GM04503 (cell line): ENCODE results near the gene RNF135.
"Not testable (repeated sequence)": the region's sequence is repeated elsewhere in the genome, so short reads cannot be mapped to it uniquely, and the experiment has no call there.

Source experiments
- DNase-seq: peaks from one replicate; pipeline ENCODE4 v3.0.0-alpha.2; 2012; ENCODE audit warnings: low read depth

RNF135 gene

DNA sequence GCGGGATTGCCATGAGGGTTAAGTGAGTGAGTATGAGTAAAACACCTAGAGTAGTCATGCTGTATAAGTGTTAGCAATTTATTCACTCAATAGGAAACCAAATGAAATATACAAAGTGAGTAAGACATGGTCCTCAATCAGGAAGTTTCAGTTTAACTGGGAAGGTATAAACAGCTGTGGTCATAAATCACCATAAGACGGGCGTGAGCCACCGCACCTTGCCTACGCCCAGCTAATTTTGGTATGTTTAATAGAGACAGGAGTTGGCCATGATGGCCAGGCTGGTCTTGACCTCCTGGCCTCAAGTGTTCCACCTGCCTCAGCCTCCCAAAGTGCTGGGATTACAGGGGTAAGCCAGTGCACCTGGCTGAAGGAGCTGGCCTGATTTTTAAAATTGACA is 27.0 kb downstream of the RNF135 start:
- DNase-seq: no peak

DNA sequence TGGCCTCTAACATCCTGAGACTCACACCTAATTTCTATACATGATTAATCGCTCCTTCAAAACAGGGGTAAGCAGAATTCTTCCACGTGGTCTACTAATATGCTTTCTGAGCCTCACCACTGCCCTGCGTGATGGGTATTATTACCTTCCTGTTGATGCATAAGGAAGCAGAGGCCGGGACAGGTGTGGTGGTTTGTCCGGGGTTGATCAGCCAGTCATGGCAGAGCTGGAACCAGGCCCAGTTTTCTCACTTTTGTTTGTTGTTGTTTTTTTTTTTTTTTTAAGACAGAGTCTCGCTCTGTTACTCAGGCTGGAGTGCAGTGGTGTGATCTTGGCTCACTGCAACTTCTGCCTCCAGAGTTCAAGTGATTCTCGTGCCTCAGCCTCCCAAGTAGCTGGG is 31.2 kb downstream of the RNF135 start:
- DNase-seq: no peak

DNA sequence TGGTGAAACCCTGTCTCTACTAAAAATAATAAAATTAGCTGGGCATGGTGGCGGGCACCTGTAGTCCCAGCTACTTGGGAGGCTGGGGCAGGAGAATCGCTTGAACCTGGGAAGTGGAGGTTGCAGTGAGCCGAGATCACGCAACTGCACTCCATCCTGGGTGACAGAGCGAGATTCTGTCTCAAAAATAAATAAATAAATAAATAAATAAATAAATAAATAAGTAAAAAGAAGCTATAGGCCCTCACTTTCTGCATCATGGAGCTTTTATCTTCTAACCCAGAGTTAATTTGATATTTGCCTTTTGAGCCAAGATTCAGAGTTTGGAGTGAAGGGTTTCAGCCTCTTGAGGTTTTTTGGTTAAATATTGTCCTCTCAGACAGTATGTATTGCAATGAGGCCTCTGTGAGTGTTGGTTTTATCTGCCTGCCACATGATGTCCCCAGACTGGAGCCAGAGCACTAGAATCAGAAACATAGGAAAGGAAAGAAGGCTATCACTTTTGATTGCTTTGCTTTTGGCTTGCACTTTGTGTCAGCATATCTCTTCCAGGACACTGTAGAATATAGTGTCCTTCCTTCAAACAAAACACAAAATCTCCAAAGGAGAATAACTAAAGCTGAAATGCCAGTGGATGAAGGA is 32.5 kb downstream of the RNF135 start:
- DNase-seq: no peak

DNA sequence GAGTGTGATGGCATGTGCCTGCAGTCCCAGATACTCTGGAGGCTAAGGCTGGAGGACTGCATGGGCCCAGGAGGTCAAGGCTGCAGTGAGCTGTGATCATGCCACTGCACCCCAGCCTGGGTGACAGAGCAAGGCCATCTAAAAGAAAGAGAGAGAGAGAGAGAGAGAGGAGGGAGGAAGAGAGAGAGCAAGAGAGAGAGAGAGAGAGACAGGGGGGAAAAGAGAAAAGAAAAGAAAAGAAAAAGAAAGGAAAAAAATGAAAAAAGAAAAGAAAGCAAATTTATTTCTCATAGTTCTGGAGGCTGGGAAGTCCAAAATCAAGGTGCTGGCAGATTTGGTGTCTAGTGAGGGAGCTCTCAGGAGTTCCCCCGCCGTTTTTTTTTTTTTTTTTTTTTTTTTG is 33.3 kb downstream of the RNF135 start:
- no peak for DNase-seq

DNA sequence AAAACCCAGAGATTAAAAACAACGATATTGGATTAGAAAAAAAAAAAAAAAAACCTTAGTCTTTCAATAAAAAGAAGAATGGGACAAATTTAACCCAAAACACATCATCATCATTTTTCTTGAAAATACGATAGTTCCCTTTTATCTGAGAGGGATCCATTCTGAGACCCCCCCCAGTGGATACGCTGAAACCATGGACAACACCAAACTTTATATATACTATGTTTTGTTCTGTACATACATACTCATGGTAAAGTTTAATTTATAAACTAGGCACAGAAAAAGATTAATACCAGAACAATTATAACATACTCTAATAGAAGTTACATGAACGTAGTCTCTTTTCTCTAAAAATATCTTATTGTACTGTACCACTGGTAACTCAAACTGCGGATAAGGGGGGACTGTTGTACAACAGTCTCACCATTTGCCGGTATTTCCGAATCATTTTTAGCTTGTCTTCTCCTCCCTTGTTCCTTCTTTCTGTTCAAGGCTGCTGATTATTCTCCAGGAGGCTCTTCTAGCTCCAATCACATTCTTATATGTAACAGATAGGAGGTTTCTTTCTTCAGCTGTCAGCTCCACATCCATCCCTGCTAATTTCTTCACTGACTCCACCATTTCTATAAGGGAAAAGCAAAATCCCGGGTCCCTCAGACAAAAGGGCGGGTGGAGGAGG is 37.0 kb downstream of the RNF135 start:
- DNase-seq: no peak

DNA sequence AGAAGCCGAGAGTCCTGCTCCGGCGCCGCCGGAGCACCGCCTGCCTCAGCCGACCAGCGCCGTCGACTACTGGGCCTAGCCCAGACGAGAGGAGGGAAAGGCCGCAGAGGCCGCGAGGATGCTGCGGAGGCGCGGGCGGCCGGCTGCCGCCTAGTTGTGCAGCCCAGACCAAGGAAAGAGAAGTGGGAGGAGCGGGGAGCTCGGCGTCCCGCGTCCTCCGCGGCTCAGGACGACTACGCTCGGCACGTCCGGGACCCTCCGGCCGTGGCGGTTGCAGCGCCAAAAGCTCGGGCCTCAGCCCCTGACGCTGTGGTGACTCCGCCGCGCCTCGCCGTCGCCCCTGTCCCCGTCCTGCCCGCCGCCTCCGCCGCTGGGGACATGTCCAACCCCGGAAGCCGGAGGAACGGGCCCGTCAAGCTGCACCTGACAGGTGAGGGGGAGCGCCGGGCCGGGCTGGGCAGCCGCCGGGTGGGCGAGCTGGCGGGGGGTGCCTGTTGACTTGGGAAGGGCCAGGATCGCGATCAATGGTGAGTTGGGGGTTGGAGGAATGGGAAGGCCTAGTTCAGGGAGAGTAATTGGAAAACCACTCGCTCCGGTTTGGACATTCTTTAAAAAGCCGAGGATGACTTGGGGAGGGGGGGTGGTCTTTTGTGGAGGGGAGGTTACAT is 37.7 kb downstream of the RNF135 start:
- DNase-seq: peak; percentile 10

DNA sequence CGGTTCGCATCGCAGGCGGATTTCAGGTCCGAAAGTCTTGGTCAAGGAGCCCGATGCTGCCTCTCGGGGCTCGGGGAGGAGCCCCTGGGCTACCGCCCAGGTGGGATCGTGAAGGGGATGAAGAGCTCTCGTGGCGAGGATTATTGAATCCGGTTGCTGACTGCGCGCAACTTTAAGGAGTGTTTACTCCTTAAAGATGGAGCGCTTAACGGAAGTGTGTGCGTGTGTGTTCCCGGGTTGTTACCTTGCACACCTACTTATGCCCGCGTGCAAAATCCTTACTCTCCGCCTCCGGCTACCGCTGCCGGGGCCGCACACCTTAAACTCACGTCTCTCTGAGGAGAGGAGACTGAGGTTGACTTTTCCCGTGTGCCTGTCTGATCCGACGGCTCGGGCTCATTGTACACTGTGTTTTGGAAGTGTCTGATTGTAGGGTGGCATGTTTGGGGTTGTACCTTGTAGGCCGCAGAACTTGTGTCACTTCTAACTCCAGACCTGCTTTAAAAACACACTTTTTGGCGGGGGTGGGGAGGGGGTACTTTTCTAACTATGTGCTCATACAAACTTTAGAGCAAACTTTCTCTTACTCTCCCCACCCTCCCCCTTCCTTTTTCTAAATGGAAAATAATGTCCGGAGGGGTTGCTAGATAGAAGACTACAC is 38.3 kb downstream of the RNF135 start:
- not testable (repeated sequence) for DNase-seq

DNA sequence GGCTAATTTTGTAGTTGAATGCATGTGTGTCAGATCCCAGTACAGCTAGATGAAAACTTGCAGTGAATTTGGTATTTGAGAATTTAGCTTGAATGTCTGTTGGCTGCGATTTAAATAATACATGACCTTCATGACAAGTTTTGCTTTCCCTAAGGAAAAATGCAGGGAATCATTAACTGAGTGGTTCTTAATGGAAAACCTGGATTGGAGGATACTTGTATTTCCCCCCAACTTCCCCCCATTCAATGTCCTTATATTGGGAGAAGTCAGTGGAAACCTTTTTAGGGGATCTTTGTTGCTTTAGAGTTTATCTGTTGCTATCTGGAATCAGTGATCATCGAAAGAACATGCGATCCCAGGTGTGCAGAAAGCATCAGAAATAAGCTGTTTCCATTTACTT is 39.2 kb downstream of the RNF135 start:
- not testable (repeated sequence) for DNase-seq

DNA sequence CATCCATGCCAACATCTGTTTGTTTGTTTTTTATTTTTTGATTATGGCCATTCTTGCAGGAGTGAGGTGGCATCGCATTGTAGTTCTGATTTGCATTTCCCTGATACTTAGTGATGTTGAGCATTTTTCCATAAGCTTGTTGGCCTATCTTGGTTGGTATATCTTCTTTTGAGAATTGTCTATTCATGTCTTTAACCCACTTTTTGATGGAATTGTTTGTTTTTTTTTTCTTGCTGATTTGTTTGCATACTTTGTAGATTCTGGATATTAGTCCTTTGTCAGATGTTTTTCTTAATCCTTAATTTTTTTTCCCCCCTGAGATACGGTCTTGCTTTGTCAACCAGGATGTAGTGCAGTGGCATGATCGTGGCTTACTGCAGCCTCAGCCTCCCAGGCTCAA is 43.0 kb downstream of the RNF135 start:
- no peak for DNase-seq

DNA sequence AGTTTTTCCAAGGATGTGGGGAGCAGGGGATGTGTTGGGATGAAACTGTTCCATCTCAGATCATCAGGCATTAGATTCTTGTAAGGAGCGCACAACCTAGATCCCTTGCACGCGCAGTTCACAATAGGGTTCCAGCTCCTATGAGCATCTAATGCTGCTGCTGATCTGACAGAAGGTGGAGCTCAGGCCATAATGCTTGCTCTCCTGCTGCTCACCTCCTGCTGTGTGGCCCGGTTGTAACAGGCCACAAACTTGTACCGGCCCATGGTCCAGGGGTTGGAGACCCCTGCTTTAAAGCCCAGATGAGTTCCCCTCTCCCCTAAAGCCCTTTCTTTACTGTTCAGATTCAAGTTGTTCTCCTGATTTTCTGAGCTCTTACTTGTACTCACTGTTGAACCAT is 44.8 kb downstream of the RNF135 start:
- no peak for DNase-seq

DNA sequence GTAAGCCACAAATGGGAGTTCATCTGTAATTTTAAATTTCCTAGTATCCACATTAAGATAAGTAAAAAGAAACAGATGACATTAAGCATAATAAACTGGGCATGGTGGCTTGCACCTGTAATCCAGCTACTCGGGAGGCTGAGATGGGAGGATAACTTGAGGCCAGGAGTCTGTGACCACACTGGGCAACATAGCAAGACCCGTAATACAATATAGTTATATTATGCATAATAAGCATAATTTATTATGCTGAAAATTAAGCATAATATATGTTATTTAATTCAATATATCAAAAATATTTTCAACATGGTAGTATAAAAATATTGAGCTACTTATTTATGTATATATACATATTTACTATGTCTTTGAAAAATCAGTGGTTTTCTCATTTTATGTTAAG is 48.2 kb downstream of the RNF135 start:
- no peak for DNase-seq

DNA sequence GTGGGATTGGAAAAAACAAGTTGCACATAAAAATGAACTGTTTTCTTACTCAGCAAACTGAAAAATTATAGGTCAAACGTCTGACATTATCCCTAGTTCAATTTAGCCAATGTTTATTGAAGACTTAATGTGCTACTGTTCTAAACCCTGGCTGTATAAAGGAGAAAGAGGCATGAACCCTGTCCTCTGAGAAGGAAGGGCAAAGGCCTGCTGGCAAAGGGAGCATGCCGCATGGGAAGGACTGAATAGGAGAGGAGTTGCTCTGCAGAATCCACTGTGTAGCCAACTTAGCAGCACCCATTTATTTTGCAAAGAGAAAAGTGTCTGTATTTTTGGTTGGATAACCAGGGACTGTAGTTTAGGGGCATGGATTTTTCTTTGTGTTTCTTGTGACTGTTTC is 52.3 kb downstream of the RNF135 start:
- not testable (repeated sequence) for DNase-seq

DNA sequence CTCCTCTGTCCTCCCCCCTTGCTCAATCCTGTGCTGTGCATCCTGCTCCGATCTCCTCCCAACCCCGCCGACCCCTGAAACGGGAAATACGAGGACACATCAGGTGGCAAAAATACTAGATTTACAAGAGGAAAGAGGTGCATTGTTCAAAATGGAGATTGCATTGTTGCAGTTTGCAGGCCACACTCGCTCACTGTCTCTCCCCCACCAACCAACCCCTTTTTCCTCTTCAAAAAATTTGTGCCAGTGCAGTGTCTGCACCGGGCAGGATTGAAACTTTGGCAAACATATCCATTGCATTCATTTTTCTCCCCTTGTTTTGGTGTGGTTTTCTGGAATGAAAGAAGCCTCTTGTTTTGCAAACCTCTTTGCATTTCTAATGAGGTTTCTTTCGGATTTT is 61.0 kb downstream of the RNF135 start:
- no peak for DNase-seq

DNA sequence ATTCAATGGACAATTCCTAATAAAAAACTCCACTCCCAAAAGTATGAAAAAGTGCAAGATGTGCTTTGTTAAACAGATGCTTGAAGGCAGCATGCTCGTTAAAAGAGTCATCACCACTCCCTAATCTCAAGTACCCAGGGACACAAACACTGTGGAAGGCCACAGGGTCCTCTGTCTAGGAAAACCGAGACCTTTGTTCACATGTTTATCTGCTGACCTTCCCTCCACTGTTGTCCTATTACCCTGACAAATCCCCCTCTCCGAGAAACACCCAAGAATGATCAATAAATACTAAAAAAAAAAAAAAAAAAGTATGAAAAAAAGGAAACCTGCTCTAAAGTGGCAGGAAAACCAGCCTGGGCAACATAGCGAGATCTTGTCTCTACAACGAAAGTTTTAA is 64.8 kb downstream of the RNF135 start:
- not testable (repeated sequence) for DNase-seq

DNA sequence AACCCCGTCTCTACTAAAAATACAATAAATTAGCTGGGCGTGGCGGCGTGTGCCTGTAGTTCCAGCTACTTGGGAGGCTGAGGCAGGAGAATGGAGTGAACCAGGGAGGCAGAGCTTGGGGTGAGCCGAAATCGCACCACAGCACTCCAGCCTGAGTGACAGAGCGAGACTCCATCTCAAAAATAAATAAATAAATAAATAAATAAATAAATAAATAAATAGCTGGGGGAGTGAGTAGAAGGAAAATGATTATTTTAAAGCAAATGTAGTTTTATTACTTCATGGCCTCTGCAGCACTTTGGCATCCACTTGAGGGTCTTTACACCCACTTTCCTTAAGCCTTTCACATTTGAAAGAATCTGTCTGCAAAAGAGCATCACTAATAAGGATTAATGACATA is 70.0 kb downstream of the RNF135 start:
- DNase-seq: not testable (repeated sequence)

DNA sequence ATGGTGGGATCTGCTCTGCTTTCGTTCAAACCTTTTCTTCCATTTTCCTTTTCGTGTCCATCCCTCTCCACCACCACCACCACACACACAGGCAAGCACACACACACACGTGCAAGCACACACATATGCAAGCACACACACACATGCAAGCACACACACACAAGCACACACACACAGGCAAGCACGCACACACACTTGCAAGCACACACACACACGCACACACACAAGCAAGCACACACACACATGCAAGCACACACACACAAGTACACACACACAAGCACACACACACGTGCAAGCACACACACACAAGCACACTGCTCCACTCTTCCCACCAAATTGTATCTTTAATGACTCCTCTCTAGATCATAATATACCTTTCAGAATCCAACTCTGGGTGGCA is 71.5 kb downstream of the RNF135 start:
- not testable (repeated sequence) for DNase-seq

DNA sequence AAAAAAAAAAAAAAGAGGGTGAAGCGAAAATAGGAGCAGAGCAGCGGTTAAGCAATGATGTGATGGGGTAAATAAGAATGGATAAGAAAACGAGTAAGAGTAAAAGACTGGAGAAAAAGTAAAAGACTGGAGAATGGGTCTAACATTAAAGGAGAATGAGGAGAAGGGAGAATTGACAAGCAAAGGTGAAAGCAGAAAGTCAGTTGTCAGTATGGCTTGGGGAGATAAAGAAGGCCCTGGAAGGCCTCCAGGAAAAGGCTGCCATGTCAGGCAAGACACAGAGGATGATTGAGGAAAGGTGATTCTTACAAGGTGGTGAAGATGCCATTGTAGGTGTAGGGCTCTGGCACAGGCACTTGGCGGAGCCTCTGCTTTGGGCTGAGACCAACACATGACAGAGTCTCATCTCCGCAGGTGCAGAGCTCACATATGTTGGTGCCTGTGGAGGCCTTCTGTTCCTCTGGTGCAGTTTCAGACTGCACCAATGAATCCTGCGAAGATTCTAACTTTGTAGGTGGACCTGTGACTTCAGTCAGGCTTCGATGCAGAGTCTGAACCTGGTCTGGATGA is 76.1 kb downstream of the RNF135 start:
- DNase-seq: not testable (repeated sequence)

DNA sequence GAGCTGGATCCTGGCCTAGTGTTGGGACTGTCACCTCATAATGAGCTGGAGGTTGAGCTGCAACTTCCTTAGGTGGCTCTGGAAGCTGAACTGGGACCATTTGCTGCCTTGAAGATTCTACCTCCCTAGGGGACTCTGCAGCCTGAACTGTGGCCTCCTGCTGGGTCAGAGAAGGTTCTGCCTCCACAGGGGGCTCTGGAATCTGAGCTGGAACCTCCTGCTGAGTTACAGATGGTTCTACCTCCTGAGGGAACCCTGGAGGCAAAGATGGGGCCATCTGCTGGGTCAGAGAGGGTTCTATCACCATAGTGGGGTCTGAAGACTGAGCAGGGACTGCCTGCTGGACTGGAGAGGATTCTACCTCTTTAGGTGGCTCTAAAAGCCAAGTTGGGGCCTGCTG is 77.3 kb downstream of the RNF135 start:
- DNase-seq: no peak

DNA sequence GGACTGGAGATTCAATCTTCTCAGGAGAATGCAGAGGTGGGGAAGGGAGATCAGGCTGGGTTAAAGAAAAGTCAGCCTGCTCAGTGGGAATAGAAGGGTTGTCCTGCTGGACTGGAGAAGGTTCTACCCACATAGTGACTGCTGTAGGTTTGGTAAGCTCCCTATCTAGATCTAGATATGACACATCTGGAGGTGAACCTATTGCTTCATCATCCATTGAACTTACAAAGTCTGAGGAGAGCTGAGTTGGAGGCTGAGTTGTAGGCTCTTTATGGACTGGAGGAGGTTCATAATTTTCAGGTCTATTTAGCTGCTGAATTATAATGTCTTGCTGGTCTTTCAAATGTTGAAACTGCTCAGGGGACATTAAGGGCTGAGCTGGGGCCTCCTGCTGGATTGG is 77.9 kb downstream of the RNF135 start:
- DNase-seq: no peak
